K562 treated with DMSO at 1 percent for 24 hours (cell line): ENCODE measurements around the gene SH3YL1. TPM values are rescaled to one million over a fixed set of nuclear protein-coding genes. Genes with fewer than 3 reads are reported as not detected.

Source experiments
- total RNA-seq: library from RNA; unstranded; fragments of 300-600 nt; gene quantifications from 2 replicates; pipeline ENCODE4 v1.2.3, GENCODE V29; 2022; ENCODE audit warnings: low read depth; ENCODE audit not compliant: insufficient read depth

The SH3YL1 gene, protein sequence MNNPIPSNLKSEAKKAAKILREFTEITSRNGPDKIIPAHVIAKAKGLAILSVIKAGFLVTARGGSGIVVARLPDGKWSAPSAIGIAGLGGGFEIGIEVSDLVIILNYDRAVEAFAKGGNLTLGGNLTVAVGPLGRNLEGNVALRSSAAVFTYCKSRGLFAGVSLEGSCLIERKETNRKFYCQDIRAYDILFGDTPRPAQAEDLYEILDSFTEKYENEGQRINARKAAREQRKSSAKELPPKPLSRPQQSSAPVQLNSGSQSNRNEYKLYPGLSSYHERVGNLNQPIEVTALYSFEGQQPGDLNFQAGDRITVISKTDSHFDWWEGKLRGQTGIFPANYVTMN
- 1.3 and 1.7 TPM in 2 replicates for total RNA-seq

GRCh38 chr2:263774-264492 is at the start of gene SH3YL1:
Gene SH3YL1, minus strand, starts transcription at chr2:264032. Its CDS starts 48 bp downstream, at chr2:263984.

GRCh38 chr2:287911-288757 is 24.3 kb upstream of the SH3YL1 start, which contains the start of gene ALKAL2:
Gene ALKAL2, minus strand, starts transcription at chr2:288091. Its CDS starts 256 bp downstream, at chr2:287835.

GRCh38 chr2:264493-265468 is 949 bp upstream of the SH3YL1 start, which contains the start of gene ACP1:
Gene ACP1, plus strand, starts transcription at chr2:264947. Its CDS starts 18 bp downstream, at chr2:264965.

Other genes starting within 250 kb of the SH3YL1 start
- not detected in 2 replicates for gene FAM110C, start 217.5 kb downstream of the SH3YL1 start, total RNA-seq
- 68.3 and 81.9 TPM in 2 replicates for gene ACP1, start 915 bp upstream of the SH3YL1 start, total RNA-seq
- gene ALKAL2, start 24.1 kb upstream of the SH3YL1 start, total RNA-seq, result not detected in 2 replicates